Gastroesophageal sphincter (tissue), 3 donors: ENCODE data around the gene PPP5C.
"Not testable (repeated sequence)": the region's sequence is repeated elsewhere in the genome, so short reads cannot be mapped to it uniquely, and the experiment has no call there.

Experiments
- POLR2AphosphoS5 ChIP-seq: sonication (generic); formaldehyde crosslinking; IDR thresholded peaks from one replicate; pipeline ENCODE4 v1.6.1; 2017; ENCODE audit warnings: antibody characterized with exemption
- TF ChIP-seq, protein P1 (sequence below), 4 experiments: fragments of 200-600 bp in 2 of 4; fragments of 450-650 bp in 2 of 4; sonication (generic) in 1 of 4; IDR thresholded peaks; one replicate each; pipeline ENCODE4 v1.5.1; 2017 to 2019; ENCODE audit warnings: antibody characterized with exemption in 4 of 4, mild to moderate bottlenecking in 2 of 4, moderate library complexity in 2 of 4

DNA sequence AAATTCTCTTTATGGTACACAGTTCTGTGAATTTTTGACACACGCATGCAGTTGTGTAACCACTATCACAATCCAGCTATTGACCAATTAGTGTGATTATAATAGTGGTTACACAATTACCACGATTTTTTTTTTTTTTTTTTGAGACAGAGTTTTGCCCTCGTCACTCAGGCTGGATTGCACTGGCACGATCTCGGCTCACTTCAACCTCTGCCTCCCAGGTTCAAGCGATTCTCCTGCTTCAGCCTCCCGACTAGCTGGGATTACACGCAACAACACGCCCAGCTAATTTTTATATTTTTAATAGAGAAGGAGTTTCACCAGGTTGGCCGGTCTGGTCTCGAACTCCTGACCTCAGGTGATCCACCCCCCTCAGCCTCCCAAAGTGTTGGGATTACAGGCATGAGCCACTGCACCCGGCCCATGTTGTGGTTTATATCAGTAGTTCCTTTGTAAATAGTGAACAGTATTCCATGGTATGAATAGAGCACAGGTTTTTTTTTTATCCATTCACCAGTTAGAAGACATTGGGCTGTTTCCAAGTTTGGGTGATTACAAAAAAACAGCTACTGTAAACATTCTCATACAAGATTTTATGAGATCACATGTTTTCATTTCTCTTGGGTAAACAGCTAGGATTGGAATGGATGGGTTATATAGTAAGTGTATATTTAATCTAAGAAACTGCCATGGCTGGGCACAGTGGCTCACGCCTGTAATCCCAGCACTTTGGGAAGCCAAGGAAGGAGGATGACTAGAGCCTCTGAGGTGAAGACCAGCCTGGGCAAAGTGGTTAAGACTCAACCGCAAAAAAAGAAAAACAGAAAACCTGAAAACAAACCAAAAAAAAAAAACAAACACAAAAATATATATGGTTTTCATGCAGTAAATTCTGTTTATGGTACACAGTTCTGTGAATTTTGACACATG, 33.1 kb upstream of the PPP5C start:
- TF ChIP-seq, protein P1, sequence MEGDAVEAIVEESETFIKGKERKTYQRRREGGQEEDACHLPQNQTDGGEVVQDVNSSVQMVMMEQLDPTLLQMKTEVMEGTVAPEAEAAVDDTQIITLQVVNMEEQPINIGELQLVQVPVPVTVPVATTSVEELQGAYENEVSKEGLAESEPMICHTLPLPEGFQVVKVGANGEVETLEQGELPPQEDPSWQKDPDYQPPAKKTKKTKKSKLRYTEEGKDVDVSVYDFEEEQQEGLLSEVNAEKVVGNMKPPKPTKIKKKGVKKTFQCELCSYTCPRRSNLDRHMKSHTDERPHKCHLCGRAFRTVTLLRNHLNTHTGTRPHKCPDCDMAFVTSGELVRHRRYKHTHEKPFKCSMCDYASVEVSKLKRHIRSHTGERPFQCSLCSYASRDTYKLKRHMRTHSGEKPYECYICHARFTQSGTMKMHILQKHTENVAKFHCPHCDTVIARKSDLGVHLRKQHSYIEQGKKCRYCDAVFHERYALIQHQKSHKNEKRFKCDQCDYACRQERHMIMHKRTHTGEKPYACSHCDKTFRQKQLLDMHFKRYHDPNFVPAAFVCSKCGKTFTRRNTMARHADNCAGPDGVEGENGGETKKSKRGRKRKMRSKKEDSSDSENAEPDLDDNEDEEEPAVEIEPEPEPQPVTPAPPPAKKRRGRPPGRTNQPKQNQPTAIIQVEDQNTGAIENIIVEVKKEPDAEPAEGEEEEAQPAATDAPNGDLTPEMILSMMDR (IDR thresholded peaks at IDR 0.05), result not testable (repeated sequence)
- not testable (repeated sequence) for TF ChIP-seq POLR2AphosphoS5
